ENCODE results near the gene GRK2. TPM values are rescaled to one million over a fixed set of nuclear protein-coding genes. Genes with fewer than 3 reads are reported as not detected.

GRK2 gene
- total RNA-seq, 1 experiment from 2014 or later: 48.1 TPM

- intact Hi-C loops (cut with micrococcal nuclease): no loop called here
- H3K4me3 Mint-ChIP-seq (ENCODE audit: unreplicated experiment): no peak overlapping the region
- H3K4me1 Mint-ChIP-seq (ENCODE audit: insufficient read depth, unreplicated experiment): peaks cover 11% of the 10 kb centered on the region
- no peaks in the 10 kb centered on the region for H3K9me3 Mint-ChIP-seq (ENCODE audit: unreplicated experiment)
- CTCF ChIA-PET: interaction anchor here (0.6 to 6.9 kb wide), 7 partner anchors 17 to 61 kb away, joined by 3 to 104 read pairs (median 15); no protein-coding TSS in a partner anchor
- DNase-seq (ENCODE audit: unreplicated experiment): no peak
- H3K27ac Mint-ChIP-seq (ENCODE audit: low read depth, unreplicated experiment): no peak overlapping the region
- no TSS peak for BruUV-seq (replicated peaks)
- TF ChIP-seq, protein P1, sequence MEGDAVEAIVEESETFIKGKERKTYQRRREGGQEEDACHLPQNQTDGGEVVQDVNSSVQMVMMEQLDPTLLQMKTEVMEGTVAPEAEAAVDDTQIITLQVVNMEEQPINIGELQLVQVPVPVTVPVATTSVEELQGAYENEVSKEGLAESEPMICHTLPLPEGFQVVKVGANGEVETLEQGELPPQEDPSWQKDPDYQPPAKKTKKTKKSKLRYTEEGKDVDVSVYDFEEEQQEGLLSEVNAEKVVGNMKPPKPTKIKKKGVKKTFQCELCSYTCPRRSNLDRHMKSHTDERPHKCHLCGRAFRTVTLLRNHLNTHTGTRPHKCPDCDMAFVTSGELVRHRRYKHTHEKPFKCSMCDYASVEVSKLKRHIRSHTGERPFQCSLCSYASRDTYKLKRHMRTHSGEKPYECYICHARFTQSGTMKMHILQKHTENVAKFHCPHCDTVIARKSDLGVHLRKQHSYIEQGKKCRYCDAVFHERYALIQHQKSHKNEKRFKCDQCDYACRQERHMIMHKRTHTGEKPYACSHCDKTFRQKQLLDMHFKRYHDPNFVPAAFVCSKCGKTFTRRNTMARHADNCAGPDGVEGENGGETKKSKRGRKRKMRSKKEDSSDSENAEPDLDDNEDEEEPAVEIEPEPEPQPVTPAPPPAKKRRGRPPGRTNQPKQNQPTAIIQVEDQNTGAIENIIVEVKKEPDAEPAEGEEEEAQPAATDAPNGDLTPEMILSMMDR (IDR thresholded peaks at IDR 0.05; ENCODE audit: unreplicated experiment): no peak
- H3K36me3 Mint-ChIP-seq (ENCODE audit: insufficient read depth, unreplicated experiment): peaks cover 19% of the 10 kb centered on the region
- no peaks in the 10 kb centered on the region for H3K27me3 Mint-ChIP-seq (ENCODE audit: insufficient read depth, unreplicated experiment)
- POLR2A ChIA-PET: interaction anchor here (0.6 to 2.2 kb wide), 4 partner anchors 9 to 81 kb away, joined by 3 to 11 read pairs (median 4); partner anchors contain the start of gene POLD4
These were observed 55.1 kb downstream of the GRK2 start for GRCh38 chr11:67321313-67321871.

GRCh38 chr11:67322049-67322448, 55.8 kb downstream of the GRK2 start:
- POLR2A ChIA-PET: interaction anchor here (0.6 to 2.2 kb wide), 5 partner anchors 8 to 57 kb away, joined by 3 to 11 read pairs (median 3); partner anchors contain the start of gene POLD4

GRCh38 chr11:67323526-67323925, 57.3 kb downstream of the GRK2 start:
- Mint-ChIP-seq H3K36me3 (ENCODE audit: insufficient read depth, unreplicated experiment) (peaks cover 13% of the 10 kb centered on the region), H3K9me3 (ENCODE audit: unreplicated experiment) (no peaks in the 10 kb centered on the region)
- BruUV-seq (replicated peaks): no TSS peak

More at GRCh38 chr11:67322049-67322448, 55.8 kb downstream of the GRK2 start:
- peaks cover 19% of the 10 kb centered on the region for H3K36me3 Mint-ChIP-seq (ENCODE audit: insufficient read depth, unreplicated experiment)
- TF ChIP-seq, protein P1 (IDR thresholded peaks at IDR 0.05; ENCODE audit: unreplicated experiment): no peak
- DNase-seq (ENCODE audit: unreplicated experiment): no peak
- H3K27me3 Mint-ChIP-seq (ENCODE audit: insufficient read depth, unreplicated experiment): no peaks in the 10 kb centered on the region
- no peak overlapping the region for H3K4me3 Mint-ChIP-seq (ENCODE audit: unreplicated experiment)
- no peak overlapping the region for H3K27ac Mint-ChIP-seq (ENCODE audit: low read depth, unreplicated experiment)
- no TSS peak for BruUV-seq (replicated peaks)
- no peaks in the 10 kb centered on the region for H3K9me3 Mint-ChIP-seq (ENCODE audit: unreplicated experiment)
- CTCF ChIA-PET: interaction anchor here (0.6 to 6.9 kb wide), 9 partner anchors 13 to 146 kb away, joined by 3 to 104 read pairs (median 3); no protein-coding TSS in a partner anchor
- intact Hi-C loops (cut with micrococcal nuclease): no loop called here
- H3K4me1 Mint-ChIP-seq (ENCODE audit: insufficient read depth, unreplicated experiment): peaks cover 11% of the 10 kb centered on the region

GRCh38 chr11:67332081-67332691, 65.9 kb downstream of the GRK2 start:
- BruUV-seq (replicated peaks): no TSS peak
- H3K4me3 Mint-ChIP-seq (ENCODE audit: unreplicated experiment): no peak overlapping the region
- POLR2A ChIA-PET: no interaction called here
- H3K27me3 Mint-ChIP-seq (ENCODE audit: insufficient read depth, unreplicated experiment): no peaks in the 10 kb centered on the region
- H3K27ac Mint-ChIP-seq (ENCODE audit: low read depth, unreplicated experiment): no peak overlapping the region
- CTCF ChIA-PET: interaction anchor here (0.6 to 2.2 kb wide), 3 partner anchors 13 to 50 kb away, joined by 3 to 9 read pairs (median 7); no protein-coding TSS in a partner anchor
- intact Hi-C loops (cut with micrococcal nuclease): no loop called here
- H3K4me1 Mint-ChIP-seq (ENCODE audit: insufficient read depth, unreplicated experiment): peaks cover 3% of the 10 kb centered on the region
- peaks cover 15% of the 10 kb centered on the region for H3K36me3 Mint-ChIP-seq (ENCODE audit: insufficient read depth, unreplicated experiment)
- TF ChIP-seq, protein P1 (IDR thresholded peaks at IDR 0.05; ENCODE audit: unreplicated experiment): no peak
- no peak for DNase-seq (ENCODE audit: unreplicated experiment)
- H3K9me3 Mint-ChIP-seq (ENCODE audit: unreplicated experiment): no peaks in the 10 kb centered on the region

More at GRCh38 chr11:67323526-67323925, 57.3 kb downstream of the GRK2 start:
- DNase-seq (ENCODE audit: unreplicated experiment): no peak
- Mint-ChIP-seq H3K27ac (ENCODE audit: low read depth, unreplicated experiment) (no peak overlapping the region), H3K4me3 (ENCODE audit: unreplicated experiment) (no peak overlapping the region), H3K4me1 (ENCODE audit: insufficient read depth, unreplicated experiment) (peaks cover 7% of the 10 kb centered on the region), H3K27me3 (ENCODE audit: insufficient read depth, unreplicated experiment) (no peaks in the 10 kb centered on the region)
- ChIA-PET POLR2A (interaction anchor here (1.0 kb wide), 1 partner anchor 23 kb away, joined by 4 read pairs; no protein-coding TSS in a partner anchor), CTCF (interaction anchor here (0.6 to 6.9 kb wide), 11 partner anchors 18 to 721 kb away, joined by 3 to 104 read pairs (median 3); no protein-coding TSS in a partner anchor)
- intact Hi-C loops (cut with micrococcal nuclease): no loop called here
- TF ChIP-seq, protein P1 (IDR thresholded peaks at IDR 0.05; ENCODE audit: unreplicated experiment): no peak

All from MCF 10A (cell line).